Immature natural killer cell (primary cell): ENCODE results near the gene SNX11. TPM values are rescaled to one million over a fixed set of nuclear protein-coding genes. Genes with fewer than 3 reads are reported as not detected.
A peak's percentile ranks its signal among the peaks of the same experiment; 100 is the strongest.
"Not testable (repeated sequence)": the region's sequence is repeated elsewhere in the genome, so short reads cannot be mapped to it uniquely, and the experiment has no call there.

Experiments
- DNase-seq, 3 donors: peaks; one replicate each; pipeline ENCODE4 v3.0.0; 2022; ENCODE audit warnings: mixed read lengths in 1 of 3
- H3K27ac Mint-ChIP-seq, 6 donors: one replicate each; pipeline ENCODE4 v1.8.0; 2020; ENCODE audit warnings: mixed read lengths in 6 of 6, mild to moderate bottlenecking in 5 of 6, inconsistent platforms in 4 of 6, moderate library complexity in 3 of 6
- H3K27me3 Mint-ChIP-seq, 3 donors: one replicate each; pipeline ENCODE4 v1.8.0; 2020 to 2021; ENCODE audit warnings: low read depth in 3 of 3, mild to moderate bottlenecking in 3 of 3, mixed read lengths in 3 of 3, moderate library complexity in 3 of 3, inconsistent platforms in 1 of 3
- H3K36me3 Mint-ChIP-seq, 3 donors: one replicate each; pipeline ENCODE4 v1.8.0; 2020; ENCODE audit warnings: mixed read lengths in 3 of 3, inconsistent platforms in 2 of 3, mild to moderate bottlenecking in 2 of 3
- H3K4me1 Mint-ChIP-seq, 2 donors: one replicate each; pipeline ENCODE4 v1.8.0; 2020; ENCODE audit warnings: inconsistent platforms in 2 of 2, mild to moderate bottlenecking in 2 of 2, mixed read lengths in 2 of 2, moderate library complexity in 1 of 2
- H3K4me3 Mint-ChIP-seq, 5 donors: one replicate each; pipeline ENCODE4 v1.8.0; 2020; ENCODE audit warnings: mild to moderate bottlenecking in 5 of 5, mixed read lengths in 5 of 5, inconsistent platforms in 3 of 5, moderate library complexity in 3 of 5
- H3K9me3 Mint-ChIP-seq, 6 donors: one replicate each; pipeline ENCODE4 v1.8.0; 2020; ENCODE audit warnings: mild to moderate bottlenecking in 6 of 6, mixed read lengths in 6 of 6, inconsistent platforms in 4 of 6, moderate library complexity in 3 of 6
- polyA plus RNA-seq, 3 donors: library from polyadenylated mRNA; unstranded; fragments of 300-500 nt; fragmentation: Illumina TruSeq; gene quantifications; one replicate each; pipeline ENCODE4 v1.2.3, GENCODE V29; 2021

The SNX11 gene
- polyA plus RNA-seq, 3 donors from 2014 or later: 37.1 to 44.7 (median 41.2) TPM

DNA sequence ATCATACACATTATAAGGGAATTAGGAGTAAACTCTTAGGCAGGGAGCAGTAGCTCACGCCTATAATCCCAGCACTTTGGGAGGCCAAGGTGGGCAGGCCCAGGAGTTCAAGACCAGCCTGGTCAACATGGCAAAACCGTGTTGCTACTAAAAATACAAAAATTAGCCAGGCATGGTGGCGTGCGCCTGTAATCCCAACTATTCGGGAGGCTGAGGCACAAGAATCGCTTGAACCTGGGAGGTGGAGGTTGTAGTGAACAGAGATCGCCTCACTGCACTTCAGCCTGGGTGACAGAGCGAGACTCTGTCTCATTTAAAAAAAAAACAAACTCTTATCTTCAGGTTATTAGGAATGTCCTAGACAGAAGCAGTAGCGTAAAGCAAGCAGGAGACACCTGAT is 34.8 kb upstream of the SNX11 start:
- H3K4me3 Mint-ChIP-seq, H3K4me1 Mint-ChIP-seq, H3K27ac Mint-ChIP-seq, H3K27me3 Mint-ChIP-seq, H3K9me3 Mint-ChIP-seq, DNase-seq: not testable (repeated sequence)
- peaks cover 3 to 21% (median 5%) of the 10 kb centered on the region in 3 donors for H3K36me3 Mint-ChIP-seq

DNA sequence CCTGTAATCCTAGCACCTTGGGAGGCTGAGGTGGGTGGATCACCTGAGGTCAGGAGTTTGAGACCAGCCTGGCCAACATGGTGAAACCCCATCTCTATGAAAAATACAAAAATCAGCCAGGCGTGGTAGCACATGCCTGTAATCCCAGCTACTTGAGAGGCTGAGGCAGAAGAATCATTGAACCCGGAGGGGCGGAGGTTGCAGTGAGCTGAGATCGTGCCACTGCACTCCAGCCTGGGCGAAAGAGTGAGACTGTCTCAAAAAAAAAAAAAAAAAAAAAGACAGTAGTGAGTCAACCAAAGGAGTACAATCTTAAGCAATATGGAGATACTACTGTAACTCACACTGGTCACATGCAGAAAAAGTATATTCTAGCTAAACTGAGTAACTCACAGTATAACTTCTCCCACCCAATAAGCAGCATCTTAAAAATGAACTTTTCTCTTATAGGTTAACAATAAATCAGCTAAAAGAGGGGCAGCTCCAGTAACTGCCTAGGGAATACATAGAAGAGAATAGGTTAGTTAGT is 33.9 kb upstream of the SNX11 start:
- not testable (repeated sequence) for H3K9me3 Mint-ChIP-seq, DNase-seq, H3K27ac Mint-ChIP-seq, H3K4me3 Mint-ChIP-seq, H3K4me1 Mint-ChIP-seq, H3K27me3 Mint-ChIP-seq
- H3K36me3 Mint-ChIP-seq: peaks cover 3 to 16% (median 5%) of the 10 kb centered on the region in 3 donors

DNA sequence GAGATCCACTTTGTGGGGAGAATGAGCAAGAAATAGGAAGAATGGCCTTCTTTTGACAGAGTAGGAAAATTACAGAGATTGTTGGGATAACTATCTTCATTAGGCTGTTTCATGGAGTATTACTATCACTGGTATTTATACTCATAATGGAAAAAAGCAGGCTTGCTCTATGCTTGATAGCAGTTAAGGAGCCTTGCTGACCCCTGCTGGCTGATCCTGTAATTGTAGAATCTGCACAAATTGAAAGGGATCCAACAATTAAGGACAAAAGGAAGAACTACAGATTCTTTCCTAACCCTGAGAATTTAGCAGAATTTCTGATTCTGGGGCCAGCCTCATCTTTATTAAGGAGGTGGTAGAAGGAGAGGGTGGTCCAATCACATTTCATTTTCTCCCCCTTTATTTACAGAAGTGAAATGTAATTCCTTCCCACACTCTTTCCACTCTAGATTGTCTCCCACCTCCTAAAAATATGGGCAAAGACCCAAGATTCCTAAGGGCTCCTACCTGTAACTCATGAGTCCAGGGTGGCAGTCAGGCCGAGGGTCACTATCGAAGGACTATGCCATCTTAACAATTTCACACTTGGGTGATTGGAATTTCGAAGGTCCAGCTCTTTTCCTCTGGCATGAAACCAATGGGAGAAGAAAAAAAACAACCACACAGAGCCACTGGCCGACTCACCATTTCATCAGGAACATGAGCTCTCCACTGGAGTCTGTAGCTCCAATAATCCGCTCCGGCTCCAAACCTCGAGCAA is 33.1 kb upstream of the SNX11 start:
- Mint-ChIP-seq H3K27ac (no peak overlapping the region), H3K4me3 (no peak overlapping the region), H3K9me3 (no peaks in the 10 kb centered on the region), H3K27me3 (no peaks in the 10 kb centered on the region), H3K36me3 (peaks cover 3 to 14% (median 5%) of the 10 kb centered on the region in 3 donors), H3K4me1 (no peaks in the 10 kb centered on the region)
- peak; percentile 62 to 71 (median 67) for DNase-seq

DNA sequence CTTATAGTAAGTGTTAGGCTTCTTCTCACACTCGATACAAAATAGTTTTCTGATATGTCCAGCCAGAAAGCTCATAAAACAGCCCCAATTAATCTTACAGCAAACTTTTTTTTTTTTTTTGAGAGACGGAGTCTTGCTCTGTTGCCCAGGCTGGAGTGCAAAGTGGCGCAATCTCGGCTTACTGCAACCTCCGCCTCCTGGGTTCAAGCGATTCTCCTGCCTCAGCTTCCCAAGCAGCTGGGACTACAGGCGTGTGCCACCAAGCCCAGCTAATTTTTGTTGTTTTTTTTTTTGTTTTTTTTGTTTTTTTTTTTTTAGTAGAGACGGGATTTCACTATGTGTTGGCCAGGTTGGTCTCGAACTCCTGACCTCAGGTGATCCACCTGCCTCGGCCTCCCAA is 30.4 kb upstream of the SNX11 start:
- not testable (repeated sequence) for H3K9me3 Mint-ChIP-seq, DNase-seq, H3K27me3 Mint-ChIP-seq, H3K4me3 Mint-ChIP-seq, H3K27ac Mint-ChIP-seq, H3K4me1 Mint-ChIP-seq
- H3K36me3 Mint-ChIP-seq: peaks cover 3 to 10% (median 5%) of the 10 kb centered on the region in 3 donors

DNA sequence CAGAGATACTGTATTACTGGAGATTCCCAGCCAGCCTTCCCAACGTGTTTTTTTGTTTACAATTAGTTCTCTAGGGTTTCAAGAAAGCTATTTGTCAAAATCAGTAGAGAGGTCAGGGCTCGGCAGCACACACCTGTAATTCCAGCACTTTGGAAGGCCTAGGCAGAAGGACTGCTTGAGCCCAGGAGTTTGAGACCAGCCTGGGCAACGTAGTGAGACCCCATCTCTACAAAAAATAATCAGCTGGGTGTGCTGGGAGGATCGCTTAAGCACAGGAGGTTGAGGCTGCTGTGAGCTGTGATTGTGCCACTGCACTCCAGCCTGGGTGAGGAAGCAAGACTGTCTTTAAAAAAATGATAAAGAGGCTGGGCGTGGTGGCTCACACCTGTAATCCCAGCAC is 25.7 kb upstream of the SNX11 start:
- Mint-ChIP-seq H3K9me3 (no peaks in the 10 kb centered on the region), H3K36me3 (no peaks in the 10 kb centered on the region), H3K4me3 (no peak overlapping the region), H3K27ac (no peak overlapping the region), H3K4me1 (peaks cover 0 to 1% of the 10 kb centered on the region in 2 donors), H3K27me3 (peaks cover 0 to 1% (median 0%) of the 10 kb centered on the region in 3 donors)
- DNase-seq: no peak

DNA sequence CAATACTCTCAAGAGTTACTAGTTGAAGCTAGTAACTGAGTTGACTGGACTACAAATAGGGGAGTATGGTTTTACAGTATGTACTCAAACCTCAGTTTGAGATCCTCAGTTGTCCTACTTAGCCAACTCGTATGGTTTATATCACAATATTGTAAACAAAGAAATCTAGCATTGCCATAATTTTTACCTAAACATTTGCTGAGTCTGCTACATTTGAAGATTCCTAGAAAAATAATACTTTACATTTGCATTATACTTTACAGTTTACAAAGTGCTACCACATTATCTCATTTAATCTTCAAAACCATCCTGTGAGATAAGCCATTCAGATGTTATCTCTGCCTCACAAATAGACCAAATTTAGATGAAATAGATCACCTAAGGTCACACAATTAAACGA is 22.6 kb upstream of the SNX11 start:
- H3K36me3 Mint-ChIP-seq: no peaks in the 10 kb centered on the region
- peaks cover 0 to 1% (median 0%) of the 10 kb centered on the region in 3 donors for H3K27me3 Mint-ChIP-seq
- no peak overlapping the region for H3K27ac Mint-ChIP-seq
- no peak for DNase-seq
- no peak overlapping the region for H3K4me3 Mint-ChIP-seq
- no peaks in the 10 kb centered on the region for H3K9me3 Mint-ChIP-seq
- H3K4me1 Mint-ChIP-seq: peaks cover 3 to 4% of the 10 kb centered on the region in 2 donors

DNA sequence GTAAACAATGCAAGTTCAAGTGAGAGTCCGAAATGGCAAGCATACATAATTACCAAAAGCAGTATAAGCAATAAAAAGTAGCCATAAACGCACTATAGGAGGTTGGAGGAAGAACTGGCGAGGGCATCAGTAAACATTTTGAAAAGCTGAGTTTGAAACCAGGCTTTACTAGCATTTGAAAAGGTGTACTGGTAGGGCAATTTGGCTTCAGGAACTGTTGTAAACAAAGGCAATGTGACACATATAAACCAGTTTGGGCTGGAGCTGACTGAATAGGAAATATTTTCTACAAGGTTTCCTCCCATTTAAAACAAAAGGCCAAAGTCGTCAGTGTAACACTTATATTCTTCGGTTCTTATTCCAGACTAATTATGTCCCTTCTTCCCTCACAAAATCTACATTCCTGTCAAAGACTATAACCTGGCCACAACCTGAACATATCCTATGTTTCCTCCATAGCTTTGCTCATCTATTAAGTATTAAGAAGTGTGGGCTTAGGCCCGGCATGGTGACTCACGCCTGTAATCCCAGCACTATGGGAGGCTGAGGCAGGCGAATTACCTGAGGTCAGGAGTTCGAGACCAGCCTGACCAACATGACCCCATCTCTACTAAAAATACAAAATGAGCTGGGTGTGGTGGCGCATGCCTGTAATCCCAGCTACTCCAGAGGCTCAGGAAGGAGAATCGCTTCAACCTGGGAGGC is 14.1 kb upstream of the SNX11 start:
- Mint-ChIP-seq H3K9me3 (no peaks in the 10 kb centered on the region), H3K4me1 (peaks cover 7 to 18% of the 10 kb centered on the region in 2 donors), H3K27me3 (no peaks in the 10 kb centered on the region), H3K27ac (peak overlapping the region in 1 of 6 donors; percentile 46), H3K4me3 (no peak overlapping the region), H3K36me3 (peaks cover 0 to 5% (median 0%) of the 10 kb centered on the region in 3 donors)
- DNase-seq: no peak

DNA sequence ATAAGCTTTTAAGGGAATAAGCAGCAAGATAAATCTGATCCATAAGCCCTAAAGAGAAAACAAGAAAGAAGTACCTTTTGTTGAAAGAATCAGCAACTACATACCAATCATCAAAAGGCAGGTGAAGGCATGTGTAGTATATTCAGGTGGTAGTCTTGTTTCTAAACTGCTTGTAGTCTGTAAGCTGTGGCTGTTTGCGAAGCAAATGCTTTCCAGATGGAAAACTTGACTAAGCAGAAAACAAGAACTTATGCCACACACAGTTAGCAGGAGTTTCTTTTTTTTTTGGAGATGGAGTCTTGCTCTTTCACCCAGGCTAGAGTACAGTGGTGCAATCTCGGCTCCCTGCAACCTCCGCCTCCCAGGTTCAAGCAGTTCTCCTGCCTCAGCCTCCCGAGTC is 12.0 kb upstream of the SNX11 start:
- no peaks in the 10 kb centered on the region for H3K9me3 Mint-ChIP-seq
- DNase-seq: no peak
- H3K36me3 Mint-ChIP-seq: peaks cover 0 to 5% (median 0%) of the 10 kb centered on the region in 3 donors
- H3K4me1 Mint-ChIP-seq: peaks cover 7 to 18% of the 10 kb centered on the region in 2 donors
- H3K27me3 Mint-ChIP-seq: peaks cover 0 to 4% (median 1%) of the 10 kb centered on the region in 3 donors
- no peak overlapping the region for H3K27ac Mint-ChIP-seq
- H3K4me3 Mint-ChIP-seq: no peak overlapping the region

DNA sequence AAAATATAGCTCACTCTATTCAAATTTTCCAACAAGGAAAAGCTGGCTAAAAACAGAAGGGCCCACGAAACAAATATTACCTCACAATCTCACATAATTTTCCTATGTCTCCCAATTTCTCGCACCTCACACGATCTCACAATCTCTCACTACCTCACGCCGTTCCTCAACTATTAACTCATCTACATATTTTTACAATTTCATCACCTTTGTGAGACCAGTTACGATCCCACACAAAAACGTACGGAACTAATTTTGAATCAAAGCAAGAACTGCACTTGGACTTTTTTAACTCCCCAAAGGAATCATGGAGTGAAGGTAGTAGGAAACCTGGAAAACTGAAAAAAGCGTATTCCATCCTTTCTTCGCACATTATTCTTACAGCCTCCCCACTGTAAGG is 7.4 kb upstream of the SNX11 start:
- Mint-ChIP-seq H3K36me3 (no peaks in the 10 kb centered on the region), H3K4me1 (peaks cover 43 to 53% of the 10 kb centered on the region in 2 donors), H3K27ac (peak overlapping the region in 4 of 6 donors; percentile 1 to 86 (median 62)), H3K4me3 (peak overlapping the region; percentile 2 to 91 (median 89)), H3K27me3 (peaks cover 7 to 20% (median 8%) of the 10 kb centered on the region in 3 donors), H3K9me3 (peaks cover 0 to 4% (median 0%) of the 10 kb centered on the region in 6 donors)
- no peak for DNase-seq

DNA sequence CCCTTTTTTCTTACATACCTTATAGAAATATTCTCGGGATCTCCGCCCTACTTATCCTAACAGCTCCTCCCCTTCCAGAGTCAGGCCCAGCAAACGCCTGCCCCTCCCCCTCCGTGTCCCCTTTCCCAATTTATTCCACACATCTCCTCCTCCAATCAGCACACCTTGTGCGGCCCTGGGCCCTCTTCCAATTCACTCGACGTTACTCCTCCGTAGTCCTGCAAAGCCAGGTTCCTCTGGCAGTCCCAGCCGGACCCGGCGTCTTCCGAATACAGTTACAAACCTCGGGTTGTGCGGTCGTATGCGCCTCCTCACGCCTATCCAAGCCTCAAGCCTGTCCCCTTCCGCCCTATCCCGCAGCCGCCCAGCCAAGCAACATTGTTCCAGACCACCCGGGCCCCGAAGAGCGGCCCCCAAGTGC is 7.0 kb upstream of the SNX11 start:
- Mint-ChIP-seq H3K36me3 (no peaks in the 10 kb centered on the region), H3K27ac (peak overlapping the region in 5 of 6 donors; percentile 57 to 86 (median 77)), H3K4me3 (peak overlapping the region; percentile 88 to 91 (median 89)), H3K27me3 (peaks cover 7 to 20% (median 8%) of the 10 kb centered on the region in 3 donors), H3K4me1 (peaks cover 43 to 53% of the 10 kb centered on the region in 2 donors), H3K9me3 (peaks cover 0 to 4% (median 0%) of the 10 kb centered on the region in 6 donors)
- no peak for DNase-seq

DNA sequence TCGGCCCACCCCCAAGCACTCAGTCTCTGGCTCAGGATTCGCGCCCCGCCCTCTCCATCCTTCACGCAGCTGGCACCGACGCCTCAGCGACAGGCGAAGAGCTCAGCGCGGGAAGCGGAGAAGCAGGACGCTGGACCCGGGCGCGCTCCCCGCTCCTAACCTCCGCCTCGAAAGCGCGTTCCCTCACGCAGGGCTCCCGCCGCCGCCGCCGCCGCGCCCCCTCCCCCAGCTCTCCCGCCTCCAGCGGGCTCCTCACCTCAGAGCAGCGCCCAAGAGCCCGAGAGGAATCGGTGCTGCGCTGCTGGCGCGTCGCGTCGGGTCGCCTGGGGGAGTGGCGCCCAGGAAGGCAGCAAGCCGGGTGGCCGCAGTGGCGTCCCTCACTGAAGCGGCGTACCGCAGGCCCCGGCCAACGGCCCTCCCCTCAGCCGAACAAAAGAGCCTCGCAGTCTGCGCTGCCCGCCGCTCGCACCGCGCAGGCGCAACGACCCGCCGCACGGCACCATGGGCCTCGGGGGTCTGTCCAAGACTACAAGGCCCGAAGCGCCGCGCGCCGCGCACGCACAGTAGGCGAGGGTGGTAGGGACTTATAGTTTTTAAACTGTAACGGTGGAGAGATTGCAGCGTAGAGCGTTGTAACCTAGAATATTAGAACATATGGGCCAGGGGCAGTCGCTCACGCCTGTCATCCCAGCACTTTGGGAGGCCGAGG is 6.4 kb upstream of the SNX11 start, which contains the start of gene CBX1:
CBX1 (minus strand) TSS at position 467 of the 709 bp plus-strand sequence. CDS start 24,474 bp downstream, outside the sequence.
- Mint-ChIP-seq H3K27ac (peak within 1 kb of the TSS; percentile 31 to 86 (median 80)), H3K27me3 (peaks cover 7 to 20% (median 8%) of the 10 kb centered on the region in 3 donors), H3K36me3 (no peaks in the 10 kb centered on the region), H3K4me3 (peak within 1 kb of the TSS; percentile 88 to 91 (median 89)), H3K9me3 (peaks cover 0 to 4% (median 0%) of the 10 kb centered on the region in 6 donors), H3K4me1 (peaks cover 43 to 53% of the 10 kb centered on the region in 2 donors)
- peak; percentile 91 to 92 (median 91) for DNase-seq

DNA sequence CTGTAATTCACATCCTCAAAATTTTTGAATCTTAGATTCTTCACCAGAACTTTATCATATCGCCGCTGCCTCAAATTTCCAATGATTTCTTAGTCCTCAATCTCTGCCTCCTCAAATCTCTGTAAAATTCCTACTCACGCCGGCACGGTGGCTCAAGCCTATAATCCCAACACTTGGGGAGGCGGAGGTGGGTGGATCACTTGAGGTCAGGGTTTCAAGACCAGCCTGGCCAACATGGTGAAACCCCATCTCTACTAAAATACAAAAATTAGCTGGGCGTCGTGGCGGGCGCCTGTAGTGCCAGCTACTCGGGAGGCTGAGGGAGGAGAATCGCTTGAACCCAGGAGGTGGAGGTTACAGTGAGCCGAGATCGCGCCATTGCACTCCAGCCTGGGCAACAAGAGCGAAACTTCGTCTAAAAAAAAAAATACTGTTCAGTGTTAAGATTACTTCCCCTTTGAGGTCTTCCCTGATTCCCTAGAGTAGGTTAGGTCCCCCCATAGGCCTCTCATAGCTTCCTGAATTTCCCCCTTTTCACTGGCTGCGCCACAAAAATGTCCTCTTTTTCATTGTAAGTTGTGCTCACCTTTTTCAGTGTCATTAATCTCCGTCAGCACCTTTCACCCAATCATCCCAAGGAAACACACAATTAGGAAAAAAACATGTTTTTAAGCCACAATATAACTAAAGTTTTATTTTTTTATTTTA is 5.4 kb upstream of the SNX11 start:
- peaks cover 0 to 4% (median 0%) of the 10 kb centered on the region in 6 donors for H3K9me3 Mint-ChIP-seq
- H3K27ac Mint-ChIP-seq: peak overlapping the region in 4 of 6 donors; percentile 57 to 88 (median 82)
- H3K36me3 Mint-ChIP-seq: no peaks in the 10 kb centered on the region
- peaks cover 47 to 60% of the 10 kb centered on the region in 2 donors for H3K4me1 Mint-ChIP-seq
- peaks cover 8 to 20% (median 9%) of the 10 kb centered on the region in 3 donors for H3K27me3 Mint-ChIP-seq
- H3K4me3 Mint-ChIP-seq: peak overlapping the region; percentile 78 to 91 (median 89)
- no peak for DNase-seq
